PFSK-1 (cell line): ENCODE measurements around the gene TMEM175.

Experiments
- POLR2AphosphoS5 ChIP-seq: IDR thresholded peaks from 2 replicates; pipeline ENCODE4 v1.6.1; 2012; ENCODE audit warnings: low read depth, mild to moderate bottlenecking, control low read depth, low read length, moderate library complexity
- REST ChIP-seq, 2 experiments: IDR thresholded peaks; 2 replicates each; pipeline versions ENCODE4 v1.6.1 to v1.8.0; 2011 to 2012; ENCODE audit warnings: low read depth in 2 of 2, low read length in 2 of 2, control low read depth in 1 of 2, inconsistent platforms in 1 of 2, mild to moderate bottlenecking in 1 of 2, moderate library complexity in 1 of 2; ENCODE audit not compliant: insufficient read depth in 1 of 2
- SIN3A ChIP-seq: IDR thresholded peaks from 2 replicates; pipeline ENCODE4 v1.6.1; 2012; ENCODE audit warnings: mild to moderate bottlenecking, low read length, moderate library complexity, borderline replicate concordance; ENCODE audit not compliant: insufficient read depth
- TAF1 ChIP-seq: IDR thresholded peaks from 2 replicates; pipeline ENCODE4 v1.6.1; 2012; ENCODE audit warnings: low read length, control low read depth, borderline replicate concordance; ENCODE audit not compliant: insufficient read depth

- TF ChIP-seq REST (IDR thresholded peaks at IDR 0.05; ENCODE audit: insufficient read depth in 1 of 2, low read depth in 2 of 2, low read length in 2 of 2): no peak
- TF ChIP-seq POLR2AphosphoS5: no peak
- no peak for TF ChIP-seq SIN3A
- TF ChIP-seq TAF1: no peak
Measured at GRCh38 chr4:947491-947971, 15.3 kb downstream of the TMEM175 start.
